Lung (tissue), 12 donors: ENCODE measurements around the gene MYO10. TPM values are rescaled to one million over a fixed set of nuclear protein-coding genes. Genes with fewer than 3 reads are reported as not detected.

Experiments used
- ATAC-seq: fragments of 200-7000 bp; cut with Tn5 transposase; one replicate; pipeline ENCODE4 v1.9.1; 2020; ENCODE audit warnings: moderate number of reproducible peaks; ENCODE audit not compliant: insufficient read depth, low FRiP score
- DNase-seq, 3 donors: peaks; one replicate each; pipeline ENCODE4 v3.0.0-alpha.2; 2013 to 2017
- H3K27ac ChIP-seq, 2 donors: one replicate each; pipeline ENCODE4 v1.5.1; 2013; ENCODE audit warnings: mild to moderate bottlenecking in 2 of 2, moderate library complexity in 2 of 2, control low read depth in 1 of 2, inconsistent platforms in 1 of 2, low read depth in 1 of 2, low read length in 1 of 2
- H3K27me3 ChIP-seq, 3 donors: one replicate each; pipeline ENCODE4 v1.5.1; 2013; ENCODE audit warnings: low read length in 2 of 3; ENCODE audit not compliant: control insufficient read depth in 3 of 3, insufficient read depth in 3 of 3
- H3K36me3 ChIP-seq, 4 donors: one replicate each; pipeline ENCODE4 v1.5.1; 2013; ENCODE audit warnings: low read length in 4 of 4, mild to moderate bottlenecking in 1 of 4, moderate library complexity in 1 of 4; ENCODE audit not compliant: control insufficient read depth in 4 of 4, insufficient read depth in 4 of 4
- H3K4me1 ChIP-seq, 5 donors: one replicate each; pipeline ENCODE4 v1.5.1; 2013; ENCODE audit warnings: low read length in 5 of 5, mild to moderate bottlenecking in 2 of 5, moderate library complexity in 1 of 5; ENCODE audit not compliant: control insufficient read depth in 5 of 5, insufficient read depth in 5 of 5
- H3K4me3 ChIP-seq: one replicate; pipeline ENCODE4 v1.5.1; 2013; ENCODE audit warnings: mild to moderate bottlenecking, control low read depth, moderate library complexity
- H3K9ac ChIP-seq, 2 donors: one replicate each; pipeline ENCODE4 v1.5.1; 2013; ENCODE audit warnings: low read length in 2 of 2, control low read depth in 1 of 2; ENCODE audit not compliant: insufficient read depth in 1 of 2
- H3K9me3 ChIP-seq, 4 donors: one replicate each; pipeline ENCODE4 v1.5.1; 2013; ENCODE audit warnings: low read length in 3 of 4, mild to moderate bottlenecking in 1 of 4, moderate library complexity in 1 of 4; ENCODE audit not compliant: control insufficient read depth in 4 of 4, insufficient read depth in 3 of 4
- CTCF ChIP-seq: IDR thresholded peaks from 2 replicates; pipeline ENCODE4 v1.5.1; 2012; ENCODE audit warnings: mild to moderate bottlenecking; ENCODE audit errors: control extremely low read depth, extremely low read depth
- WGBS, 2 donors: extraction: QIAGEN DNeasy Blood & Tissue Kit; methylation state at CpG; one replicate each; pipeline ENCODE4 v1.1.7; 2013; 5-methylcytosine and 5-hydroxymethylcytosine counted together
- polyA plus RNA-seq, 2 donors: library from polyadenylated mRNA; stranded (reverse); fragments of 200-250 nt; gene quantifications; one replicate each; pipeline ENCODE4 v1.2.1, GENCODE V29; 2013
- total RNA-seq, 2 donors: library from RNA; depleted of rRNA in 1 of 2; stranded (reverse); fragments of >200 nt in 1 of 2; gene quantifications; one replicate each; pipeline ENCODE4 v1.2.1, GENCODE V29; 2014 to 2021
- donor health status: control.
- donor health status: control.
- donor health status: Bipolar disorder and iron deficiency.
- donor health status: healthy.
- donor health status: DM: yes; HTN: yes; CAD: no.

The MYO10 gene
- total and polyA plus RNA-seq, 4 donors = 10.6 to 71.5 (median 28.2) TPM

- WGBS, 2 donors = 56 to 59% methylated on average over 5 of the region's 5 CpGs
- no peaks in the 10 kb centered on the region for H3K9me3 ChIP-seq
- peaks cover 0 to 5% (median 0%) of the 10 kb centered on the region in 3 donors for H3K27me3 ChIP-seq
- ATAC-seq (no peak), DNase-seq (peak in 1 of 3 donors; percentile 11)
- no peak for TF ChIP-seq CTCF
- no peak overlapping the region for H3K27ac ChIP-seq
- no peaks in the 10 kb centered on the region for H3K36me3 ChIP-seq
- no peak overlapping the region for H3K9ac ChIP-seq
- H3K4me1 ChIP-seq = peaks cover 0 to 3% (median 0%) of the 10 kb centered on the region in 5 donors
- H3K4me3 ChIP-seq = no peak overlapping the region
Observed at GRCh38 chr5:16626696-16627264, 309.3 kb downstream of the MYO10 start.

- H3K36me3 ChIP-seq = no peaks in the 10 kb centered on the region
Observed at GRCh38 chr5:16625096-16625495, 311.0 kb downstream of the MYO10 start.

GRCh38 chr5:16619136-16619535, 317.0 kb downstream of the MYO10 start:
- TF ChIP-seq CTCF = no peak
- DNase-seq (no peak), ATAC-seq (no peak)
- no peaks in the 10 kb centered on the region for H3K9me3 ChIP-seq
- no peak overlapping the region for H3K9ac ChIP-seq
- H3K27ac ChIP-seq = no peak overlapping the region
- H3K4me1 ChIP-seq = peaks cover 0 to 13% (median 8%) of the 10 kb centered on the region in 5 donors
- no peaks in the 10 kb centered on the region for H3K36me3 ChIP-seq
- WGBS, 2 donors = 83 to 85% methylated on average over 2 of the region's 2 CpGs
- H3K27me3 ChIP-seq = peaks cover 0 to 41% (median 13%) of the 10 kb centered on the region in 3 donors
- H3K4me3 ChIP-seq = no peak overlapping the region

More at GRCh38 chr5:16625096-16625495, 311.0 kb downstream of the MYO10 start:
- peaks cover 0 to 3% (median 0%) of the 10 kb centered on the region in 5 donors for H3K4me1 ChIP-seq
- no peak for DNase-seq
- no peak overlapping the region for H3K9ac ChIP-seq
- no peaks in the 10 kb centered on the region for H3K9me3 ChIP-seq
- no peak for TF ChIP-seq CTCF
- H3K4me3 ChIP-seq = no peak overlapping the region
- 38 to 39% methylated on average over 3 of the region's 3 CpGs for WGBS, 2 donors
- ATAC-seq = no peak
- no peak overlapping the region for H3K27ac ChIP-seq
- H3K27me3 ChIP-seq = peaks cover 0 to 14% (median 0%) of the 10 kb centered on the region in 3 donors
